GM23338 (cell line): Measurements from ENCODE around the gene PAX3. TPM values are rescaled to one million over a fixed set of nuclear protein-coding genes. Genes with fewer than 3 reads are reported as not detected.

Experiments
- ATAC-seq: fragments of 200-7000 bp; cut with Tn5 transposase; 3 replicates; pipeline ENCODE4 v1.9.1; 2020
- DNase-seq: peaks from one replicate; pipeline ENCODE4 v3.0.0-alpha.2; 2015; ENCODE audit warnings: low spot score
- H2AFZ ChIP-seq: fragments of 200-600 bp; sonication (generic); 2 replicates; pipeline ENCODE4 v1.8.0; 2016; ENCODE audit warnings: antibody characterized with exemption, mild to moderate bottlenecking, moderate library complexity
- H3F3A ChIP-seq: fragments of 200-600 bp; sonication (generic); replicated peaks from 2 replicates; pipeline ENCODE4 v1.8.0; 2017; ENCODE audit warnings: antibody characterized with exemption, mixed run types, low read depth
- H3K27ac ChIP-seq: fragments of 200-600 bp; sonication (generic); 2 replicates; pipeline ENCODE4 v1.6.1; 2016; ENCODE audit warnings: low read depth
- H3K27me3 ChIP-seq: fragments of 200-600 bp; sonication (generic); 2 replicates; pipeline ENCODE4 v1.8.0; 2016; ENCODE audit warnings: mild to moderate bottlenecking, mixed run types, moderate library complexity; ENCODE audit not compliant: insufficient read depth
- H3K36me3 ChIP-seq: fragments of 200-600 bp; sonication (generic); 2 replicates; pipeline ENCODE4 v1.8.0; 2016; ENCODE audit warnings: mild to moderate bottlenecking; ENCODE audit not compliant: insufficient read depth
- H3K4me1 ChIP-seq: fragments of 200-600 bp; sonication (generic); 2 replicates; pipeline ENCODE4 v1.8.0; 2016; ENCODE audit warnings: mild to moderate bottlenecking, moderate library complexity; ENCODE audit not compliant: insufficient read depth
- H3K4me2 ChIP-seq: fragments of 200-600 bp; sonication (generic); 2 replicates; pipeline ENCODE4 v1.7.1; 2017; ENCODE audit warnings: mixed run types
- H3K4me3 ChIP-seq: fragments of 200-600 bp; sonication (generic); 2 replicates; pipeline ENCODE4 v1.6.1; 2016; ENCODE audit warnings: mixed run types
- H3K79me2 ChIP-seq: fragments of 200-600 bp; sonication (generic); replicated peaks from 2 replicates; pipeline ENCODE4 v1.8.0; 2017; ENCODE audit warnings: mild to moderate bottlenecking; ENCODE audit not compliant: insufficient read depth
- H3K9me2 ChIP-seq: fragments of 200-600 bp; sonication (generic); 2 replicates; pipeline ENCODE4 v1.8.0; 2017; ENCODE audit not compliant: insufficient read depth
- H4K20me1 ChIP-seq: fragments of 200-600 bp; sonication (generic); replicated peaks from 2 replicates; pipeline ENCODE4 v1.8.0; 2017; ENCODE audit warnings: mild to moderate bottlenecking; ENCODE audit not compliant: insufficient read depth
- H3K27ac Mint-ChIP-seq: 2 replicates; pipeline ENCODE4 v1.8.0; 2020; ENCODE audit warnings: inconsistent platforms, mild to moderate bottlenecking, moderate library complexity, mixed read lengths
- H3K27me3 Mint-ChIP-seq: 3 replicates; pipeline ENCODE4 v1.8.0; 2022; ENCODE audit warnings: low read depth, mild to moderate bottlenecking, moderate library complexity, mixed read lengths, inconsistent platforms; ENCODE audit not compliant: insufficient read depth, poor library complexity
- H3K36me3 Mint-ChIP-seq: 3 replicates; pipeline ENCODE4 v1.8.0; 2021; ENCODE audit warnings: low read depth, mild to moderate bottlenecking, inconsistent platforms, moderate library complexity, mixed read lengths
- H3K4me1 Mint-ChIP-seq: 3 replicates; pipeline ENCODE4 v1.8.0; 2020; ENCODE audit warnings: mild to moderate bottlenecking, inconsistent platforms, mixed read lengths
- H3K4me3 Mint-ChIP-seq: 3 replicates; pipeline ENCODE4 v1.8.0; 2021; ENCODE audit warnings: moderate library complexity, mild to moderate bottlenecking, inconsistent platforms, mixed read lengths
- H3K9me3 Mint-ChIP-seq: 3 replicates; pipeline ENCODE4 v1.8.0; 2020; ENCODE audit warnings: moderate library complexity, mild to moderate bottlenecking, inconsistent platforms, mixed read lengths
- CTCF ChIP-seq, 2 experiments: fragments of 200-600 bp in 1 of 2; sonication (generic) in 1 of 2; conservative IDR thresholded peaks; 2 replicates each; pipeline versions ENCODE4 v1.5.1 to v1.6.1; 2016 to 2017; ENCODE audit warnings: antibody characterized with exemption in 2 of 2, low read depth in 2 of 2, mild to moderate bottlenecking in 2 of 2, moderate library complexity in 1 of 2
- EZH2 ChIP-seq: fragments of 200-600 bp; sonication (generic); IDR thresholded peaks from one replicate; pipeline ENCODE4 v1.8.0; 2017; ENCODE audit warnings: antibody characterized with exemption, mild to moderate bottlenecking, low read depth; ENCODE audit not compliant: unreplicated experiment
- NANOG ChIP-seq: IDR thresholded peaks from 2 replicates; pipeline ENCODE4 v1.6.1; 2016; ENCODE audit warnings: antibody characterized with exemption, borderline replicate concordance
- POLR2AphosphoS5 ChIP-seq: IDR thresholded peaks from 2 replicates; pipeline ENCODE4 v1.6.1; 2016; ENCODE audit warnings: antibody characterized with exemption, low read depth
- REST ChIP-seq: IDR thresholded peaks from one replicate; pipeline ENCODE4 v1.6.1; 2018; ENCODE audit warnings: antibody characterized with exemption; ENCODE audit not compliant: unreplicated experiment
- polyA plus RNA-seq: library from polyadenylated mRNA; unstranded; fragments of >200 nt; fragmentation: Nextera tagmentation; extraction: Ambion mirVana; gene quantifications from 2 replicates; pipeline ENCODE4 v1.2.1, GENCODE V29; 2016
- total RNA-seq: library from RNA; depleted of rRNA; stranded (reverse); fragments of >200 nt; shearing (Covaris generic); gene quantifications from 2 replicates; pipeline ENCODE4 v1.2.3, GENCODE V29; 2014

The PAX3 gene
- total and polyA plus RNA-seq, 2 experiments from 2014 or later = not detected

- H3K36me3 Mint-ChIP-seq = no peaks in the 10 kb centered on the region; the same call in 2 of the 3 replicates
- Histone ChIP-seq H3K27me3 (peaks cover 95% of the 10 kb centered on the region), H4K20me1 (peaks cover 17% of the 10 kb centered on the region), H3K4me2 (peak overlapping the region; percentile 95), H3F3A (no peaks in the 10 kb centered on the region), H3K4me3 (peak overlapping the region; percentile 71), H3K36me3 (no peaks in the 10 kb centered on the region), H3K79me2 (no peaks in the 10 kb centered on the region), H3K4me1 (peaks cover 7% of the 10 kb centered on the region; the same call in 1 of the 2 replicates), H2AFZ (peak overlapping the region; percentile 87), H3K27ac (no peak overlapping the region), H3K9me2 (no peaks in the 10 kb centered on the region)
- no peaks in the 10 kb centered on the region; the same call in 2 of the 3 replicates for H3K9me3 Mint-ChIP-seq
- peak overlapping the region; percentile 80 for H3K4me3 Mint-ChIP-seq
- DNase-seq = peak; percentile 54
- ATAC-seq = peak; percentile 9
- H3K27me3 Mint-ChIP-seq = peaks cover 72% of the 10 kb centered on the region
- peak; percentile 52 for TF ChIP-seq EZH2
- TF ChIP-seq REST = no peak
- peak; percentile 27 to 55; a peak in 3 of 4 replicates for TF ChIP-seq CTCF (conservative IDR thresholded peaks at IDR 0.05; ENCODE audit: low read depth in 2 of 2)
- H3K27ac Mint-ChIP-seq = no peak overlapping the region
- H3K4me1 Mint-ChIP-seq = peaks cover 6% of the 10 kb centered on the region
Observed at GRCh38 chr2:222318712-222319585, 20.2 kb upstream of the PAX3 start.

GRCh38 chr2:222318026-222318711, 19.4 kb upstream of the PAX3 start:
- H3K27me3 ChIP-seq = peaks cover 96% of the 10 kb centered on the region

More at GRCh38 chr2:222318026-222318711, 19.4 kb upstream of the PAX3 start:
- Mint-ChIP-seq H3K36me3 (no peaks in the 10 kb centered on the region; the same call in 2 of the 3 replicates), H3K27ac (no peak overlapping the region), H3K9me3 (no peaks in the 10 kb centered on the region; the same call in 2 of the 3 replicates), H3K4me3 (peak overlapping the region; percentile 80), H3K4me1 (peaks cover 6% of the 10 kb centered on the region), H3K27me3 (peaks cover 80% of the 10 kb centered on the region)
- no peaks in the 10 kb centered on the region for H3K36me3 ChIP-seq
- H4K20me1 ChIP-seq = peaks cover 24% of the 10 kb centered on the region
- no peak for TF ChIP-seq NANOG
- peak; percentile 26 to 55; a peak in 3 of 4 replicates for TF ChIP-seq CTCF (conservative IDR thresholded peaks at IDR 0.05; ENCODE audit: low read depth in 2 of 2)
- peak; percentile 87 for TF ChIP-seq EZH2
- TF ChIP-seq POLR2AphosphoS5 = no peak
- H3K27ac ChIP-seq = no peak overlapping the region
- H3K4me3 ChIP-seq = peak overlapping the region; percentile 71
- no peaks in the 10 kb centered on the region for H3K79me2 ChIP-seq
- H3F3A ChIP-seq = peaks cover 7% of the 10 kb centered on the region; the same call in 1 of the 2 replicates
- no peaks in the 10 kb centered on the region for H3K9me2 ChIP-seq
- H3K4me1 ChIP-seq = peaks cover 12% of the 10 kb centered on the region
- DNase-seq = peak; percentile 90
- H3K4me2 ChIP-seq = peak overlapping the region; percentile 95
- H2AFZ ChIP-seq = peak overlapping the region; percentile 87
- ATAC-seq = peak; percentile 82
